Measurements from ENCODE around the gene BRS3. TPM values are rescaled to one million over a fixed set of nuclear protein-coding genes. Genes with fewer than 3 reads are reported as not detected.

The BRS3 gene
- total RNA-seq, 1 experiment from 2014 or later, result not detected

DNA sequence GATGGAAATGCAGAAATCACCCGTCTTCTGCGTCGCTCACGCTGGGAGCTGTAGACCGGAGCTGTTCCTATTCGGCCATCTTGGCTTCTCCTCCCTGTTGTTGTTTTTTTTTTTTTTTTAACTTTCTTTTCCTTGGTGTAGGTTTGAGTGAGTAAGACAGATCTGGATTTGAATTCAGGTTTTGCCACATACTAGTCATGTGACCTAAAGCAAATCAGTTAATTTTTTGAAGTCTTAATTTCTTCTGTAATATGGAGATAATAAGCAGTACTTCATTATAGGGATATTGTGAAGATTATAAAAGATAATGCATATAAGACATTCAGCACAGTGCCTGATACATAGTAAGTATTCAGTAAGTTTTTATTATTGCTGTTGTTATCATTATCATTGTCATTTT is 41.5 kb upstream of the BRS3 start:
- POLR2A ChIA-PET, result interaction anchor here (0.6 kb wide), 1 partner anchor 51 kb away, joined by 3 read pairs; the partner anchor contains the start of gene HTATSF1
- no peaks in the 10 kb centered on the region for H3K9me3 ChIP-seq (ENCODE audit: control insufficient read depth, insufficient read depth, low read depth, low read length)
- in situ Hi-C loops (cut with HindIII; ENCODE audit: low pct_unique_long_range_greater_than_20kb, low sequenced_read_pairs), result no loop called here
- TF ChIP-seq POLR2AphosphoS5 (IDR thresholded peaks at IDR 0.05; ENCODE audit: low read depth, low read length) (no peak), CTCF (IDR thresholded peaks at IDR 0.05) (no peak), SIN3A (IDR thresholded peaks at IDR 0.05; ENCODE audit: borderline replicate concordance, insufficient read depth, low read depth, low read length) (no peak), TCF7L2 (IDR thresholded peaks at IDR 0.05; ENCODE audit: low read depth, low read length) (no peak), REST (IDR thresholded peaks at IDR 0.05; ENCODE audit: insufficient read depth in 1 of 2, low read depth in 2 of 2, low read length in 1 of 2) (no peak)
- ATAC-seq (no peak), DNase-seq (ENCODE audit: low read depth, low spot score) (no peak)
- no peak overlapping the region for H3K4me3 ChIP-seq (ENCODE audit: low read depth in 2 of 2, low read length in 2 of 2)
- BruUV-seq (replicated peaks), result no TSS peak
- H3K27ac ChIP-seq (ENCODE audit: low read length), result no peak overlapping the region
- no peaks in the 10 kb centered on the region; the same call in 1 of the 2 replicates for H3K27me3 ChIP-seq (ENCODE audit: control insufficient read depth, insufficient read depth, low read length)
- H3K36me3 ChIP-seq (ENCODE audit: control insufficient read depth, insufficient read depth, low read length), result no peaks in the 10 kb centered on the region
- H3K4me1 ChIP-seq (ENCODE audit: control insufficient read depth, insufficient read depth, low read length), result no peaks in the 10 kb centered on the region
- CTCF ChIA-PET, result no interaction called here
- intact Hi-C loops (cut with micrococcal nuclease; ENCODE audit: unreplicated experiment), result no loop called here

DNA sequence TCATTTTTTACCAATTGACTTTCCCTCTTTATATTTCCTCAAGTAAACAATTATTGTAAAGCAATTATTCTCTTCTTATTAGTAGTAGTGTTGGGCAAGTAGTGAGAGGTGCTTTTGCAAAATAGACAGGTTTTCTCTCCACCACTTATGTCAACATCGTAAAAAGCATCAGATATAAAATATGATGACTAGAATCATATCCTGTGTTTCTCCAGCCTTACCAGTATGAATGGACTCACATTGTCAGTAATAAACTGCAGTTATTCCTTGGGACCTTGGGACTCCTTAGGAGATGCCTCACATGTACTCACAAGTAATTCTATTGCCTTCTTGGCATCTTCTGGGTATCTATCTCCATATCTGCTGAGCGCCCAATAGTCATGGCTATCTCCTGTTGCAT is 40.4 kb upstream of the BRS3 start:
- no peaks in the 10 kb centered on the region for H3K4me1 ChIP-seq (ENCODE audit: control insufficient read depth, insufficient read depth, low read length)
- no TSS peak for BruUV-seq (replicated peaks)
- ATAC-seq, result no peak
- no peak for DNase-seq (ENCODE audit: low read depth, low spot score)
- H3K27me3 ChIP-seq (ENCODE audit: control insufficient read depth, insufficient read depth, low read length), result no peaks in the 10 kb centered on the region; the same call in 1 of the 2 replicates
- no peaks in the 10 kb centered on the region for H3K9me3 ChIP-seq (ENCODE audit: control insufficient read depth, insufficient read depth, low read depth, low read length)
- intact Hi-C loops (cut with micrococcal nuclease; ENCODE audit: unreplicated experiment) (no loop called here), in situ Hi-C loops (cut with HindIII; ENCODE audit: low pct_unique_long_range_greater_than_20kb, low sequenced_read_pairs) (no loop called here)
- ChIA-PET CTCF (no interaction called here), POLR2A (no interaction called here)
- no peaks in the 10 kb centered on the region for H3K36me3 ChIP-seq (ENCODE audit: control insufficient read depth, insufficient read depth, low read length)
- no peak overlapping the region for H3K27ac ChIP-seq (ENCODE audit: low read length)
- TF ChIP-seq SIN3A (IDR thresholded peaks at IDR 0.05; ENCODE audit: borderline replicate concordance, insufficient read depth, low read depth, low read length) (no peak), POLR2AphosphoS5 (IDR thresholded peaks at IDR 0.05; ENCODE audit: low read depth, low read length) (no peak), CTCF (IDR thresholded peaks at IDR 0.05) (no peak), REST (IDR thresholded peaks at IDR 0.05; ENCODE audit: insufficient read depth in 1 of 2, low read depth in 2 of 2, low read length in 1 of 2) (no peak), TCF7L2 (IDR thresholded peaks at IDR 0.05; ENCODE audit: low read depth, low read length) (no peak)
- no peak overlapping the region for H3K4me3 ChIP-seq (ENCODE audit: low read depth in 2 of 2, low read length in 2 of 2)

Measured in Panc1 (cell line).